GM12878 (cell line): ENCODE measurements around the gene SCLY. TPM values are rescaled to one million over a fixed set of nuclear protein-coding genes. Genes with fewer than 3 reads are reported as not detected.

Experiments
- ATAC-seq: fragments of 200-7000 bp; cut with Tn5 transposase; 3 replicates; pipeline ENCODE4 v1.9.1; 2020; ENCODE audit warnings: mild to moderate bottlenecking, moderate library complexity
- BruUV-seq: library from RNA; stranded (reverse); fragments of 400-500 nt; replicated peaks from 2 replicates; lab custom pipeline; 2021; lab: Mats Ljungman, UMichigan
- CTCF ChIA-PET: fragments of 300-600 bp; sonication (Branson Sonifier 250); formaldehyde crosslinking; extraction: SDS; loops from one replicate; lab custom pipeline; 2021; ENCODE audit warnings: inconsistent platforms; lab: Yijun Ruan, JAX
- POLR2A ChIA-PET: fragments of 350-600 bp; formaldehyde crosslinking; extraction: SDS; loops from one replicate; lab custom pipeline; 2021; ENCODE audit warnings: inconsistent platforms; lab: Charles Lee
- RAD21 ChIA-PET: fragments of 300-600 bp; sonication (Branson Sonifier 250); formaldehyde crosslinking; loops from one replicate; lab custom pipeline; 2023; ENCODE audit warnings: antibody characterized with exemption; ENCODE audit not compliant: unreplicated experiment; lab: Charles Lee
- SMC1A ChIA-PET: fragments of 300-600 bp; sonication (Branson Sonifier 250); formaldehyde crosslinking; loops from one replicate; lab custom pipeline; 2023; ENCODE audit not compliant: unreplicated experiment, uncharacterized antibody; lab: Charles Lee
- DNase-seq: peaks from one replicate; pipeline ENCODE4 v3.0.0-alpha.2; 2011; ENCODE audit warnings: low read depth, low spot score
- FAIRE-seq: peaks from 3 replicates; lab custom pipeline; 2011; peaks lifted over from hg19 to GRCh38; lab: Jason Lieb, UNC
- H2AFZ ChIP-seq: 2 replicates; pipeline ENCODE4 v1.6.0; 2011; ENCODE audit warnings: low read depth, low read length, control low read depth; ENCODE audit not compliant: control insufficient read depth
- H3K27ac ChIP-seq: 2 replicates; pipeline ENCODE4 v1.5.1; 2011; ENCODE audit warnings: control low read depth; ENCODE audit not compliant: control insufficient read depth, insufficient read depth
- H3K27me3 ChIP-seq, 2 experiments: replicated peaks in 1 of 2; 2 replicates each; pipeline versions ENCODE4 v1.6.0 to v1.6.1; 2011; ENCODE audit warnings: low read length in 1 of 2; ENCODE audit not compliant: control insufficient read depth in 2 of 2, insufficient read depth in 2 of 2
- H3K36me3 ChIP-seq, 2 experiments: 2 replicates each; pipeline ENCODE4 v1.5.1; 2011; ENCODE audit warnings: low read length in 1 of 2; ENCODE audit not compliant: control insufficient read depth in 2 of 2, insufficient read depth in 2 of 2
- H3K4me1 ChIP-seq: 2 replicates; pipeline ENCODE4 v1.6.1; 2011; ENCODE audit warnings: mild to moderate bottlenecking, low read length, moderate library complexity, mixed read lengths; ENCODE audit not compliant: control insufficient read depth, insufficient read depth
- H3K4me2 ChIP-seq: 2 replicates; pipeline ENCODE4 v1.6.0; 2011; ENCODE audit warnings: control low read depth; ENCODE audit not compliant: control insufficient read depth, insufficient read depth
- H3K4me3 ChIP-seq: fragments of 200-600 bp; sonication (generic); 2 replicates; pipeline ENCODE4 v1.5.1; 2016
- H3K79me2 ChIP-seq: 2 replicates; pipeline ENCODE4 v1.6.0; 2011; ENCODE audit warnings: low read length; ENCODE audit not compliant: control insufficient read depth, insufficient read depth
- H3K9ac ChIP-seq: 2 replicates; pipeline ENCODE4 v1.8.0; 2011; ENCODE audit warnings: low read length, control low read depth, mixed read lengths; ENCODE audit not compliant: control insufficient read depth, insufficient read depth
- H3K9me3 ChIP-seq: replicated peaks from 3 replicates; pipeline ENCODE4 v1.5.1; 2011; ENCODE audit warnings: mild to moderate bottlenecking, low read length; ENCODE audit not compliant: control insufficient read depth, insufficient read depth
- H4K20me1 ChIP-seq: 2 replicates; pipeline ENCODE4 v1.6.0; 2011; ENCODE audit not compliant: control insufficient read depth, insufficient read depth
- IKZF1 ChIP-seq: fragments of 450-650 bp; conservative IDR thresholded peaks from 2 replicates; pipeline ENCODE4 v1.6.1; 2017; ENCODE audit warnings: antibody characterized with exemption, mild to moderate bottlenecking
- IRF4 ChIP-seq: IDR thresholded peaks from 2 replicates; pipeline ENCODE4 v1.6.1; 2011; ENCODE audit warnings: low read depth, low read length
- MEF2B ChIP-seq: fragments of 450-650 bp; IDR thresholded peaks from 2 replicates; pipeline ENCODE4 v1.6.1; 2018; ENCODE audit warnings: mild to moderate bottlenecking, moderate library complexity; ENCODE audit not compliant: partially characterized antibody, poor library complexity, severe bottlenecking
- NRF1 ChIP-seq: conservative IDR thresholded peaks from 2 replicates; pipeline ENCODE4 v1.6.1; 2011; ENCODE audit warnings: mild to moderate bottlenecking, low read depth, low read length, improper control_type of control experiment
- SMARCA5 ChIP-seq: fragments of 450-650 bp; IDR thresholded peaks from 2 replicates; pipeline ENCODE4 v1.6.1; 2017; ENCODE audit warnings: mild to moderate bottlenecking
- SREBF1 ChIP-seq: IDR thresholded peaks from 2 replicates; pipeline ENCODE4 v1.6.1; 2012; ENCODE audit warnings: mild to moderate bottlenecking, low read length
- STAT3 ChIP-seq: IDR thresholded peaks from 2 replicates; pipeline ENCODE4 v1.6.1; 2011; ENCODE audit warnings: low read depth, low read length, improper control_type of control experiment
- ZBTB11 ChIP-seq: fragments of 450-650 bp; formaldehyde crosslinking; IDR thresholded peaks from 2 replicates; pipeline ENCODE4 v1.5.0; 2022; ENCODE audit warnings: mild to moderate bottlenecking, missing genetic modification characterization
- WGBS: methylation state at CpG from one replicate; pipeline ENCODE4 v1.1.6; 2016; ENCODE audit warnings: low lambda C conversion rate; ENCODE audit not compliant: insufficient replicate concordance, insufficient coverage; ENCODE audit errors: missing lambda C conversion rate; 5-methylcytosine and 5-hydroxymethylcytosine counted together
- in situ Hi-C: fragments of 300-500 bp; cut with MboI; formaldehyde crosslinking; loops from 9 replicates; pipeline ENCODE4 v1.14.3; 2018; ENCODE audit warnings: mixed read lengths
- intact Hi-C: fragments of 100-400 bp; cut with micrococcal nuclease; formaldehyde crosslinking; loops from one replicate; pipeline ENCODE4 v1.14.2; 2022; ENCODE audit not compliant: unreplicated experiment
- polyA plus RNA-seq, 11 experiments: library from polyadenylated mRNA; depleted of rRNA in 4 of 11; unstranded in 6 of 11; stranded (reverse) in 5 of 11; fragments of >200 nt; fragmentation: Nextera tagmentation in 4 of 11; fragmentation: Illumina TruSeq in 1 of 11; extraction: Ambion mirVana in 4 of 11; extraction: Trizol in 1 of 11; gene quantifications; 1 replicate in 1 of 11; 2 replicates in 10 of 11; pipeline versions ENCODE4 v1.2.1 to v1.2.3, GENCODE V29; 2011 to 2016; ENCODE audit warnings: inconsistent platforms in 2 of 11, missing spikeins in 2 of 11, low read depth in 1 of 11
- total RNA-seq, 4 experiments: library from RNA; depleted of rRNA in 3 of 4; stranded (reverse); fragments of >200 nt in 3 of 4; fragmentation: Illumina TruSeq in 1 of 4; extraction: Trizol in 1 of 4; gene quantifications; 2 replicates each; pipeline versions ENCODE4 v1.2.1 to v1.2.3, GENCODE V29; 2013 to 2021
- TF ChIP-seq, protein P1 (sequence below): fragments of 450-650 bp; IDR thresholded peaks from 2 replicates; pipeline ENCODE4 v1.6.1; 2018; ENCODE audit warnings: borderline replicate concordance, mild to moderate bottlenecking; ENCODE audit not compliant: partially characterized antibody
- TF ChIP-seq, protein P2 (sequence below): fragments of 450-650 bp; IDR thresholded peaks from 2 replicates; pipeline ENCODE4 v1.6.1; 2014; ENCODE audit warnings: mild to moderate bottlenecking

The SCLY gene
- total and polyA plus RNA-seq, 10 of the 15 experiments (the other 5 are each of a cell fraction or from before 2014, with no cell fraction given), result 3.3 to 49.1 (median 32.3) TPM

GRCh38 chr2:238133499-238134392, 72.9 kb downstream of the SCLY start (continued):
- TF ChIP-seq, protein P1, sequence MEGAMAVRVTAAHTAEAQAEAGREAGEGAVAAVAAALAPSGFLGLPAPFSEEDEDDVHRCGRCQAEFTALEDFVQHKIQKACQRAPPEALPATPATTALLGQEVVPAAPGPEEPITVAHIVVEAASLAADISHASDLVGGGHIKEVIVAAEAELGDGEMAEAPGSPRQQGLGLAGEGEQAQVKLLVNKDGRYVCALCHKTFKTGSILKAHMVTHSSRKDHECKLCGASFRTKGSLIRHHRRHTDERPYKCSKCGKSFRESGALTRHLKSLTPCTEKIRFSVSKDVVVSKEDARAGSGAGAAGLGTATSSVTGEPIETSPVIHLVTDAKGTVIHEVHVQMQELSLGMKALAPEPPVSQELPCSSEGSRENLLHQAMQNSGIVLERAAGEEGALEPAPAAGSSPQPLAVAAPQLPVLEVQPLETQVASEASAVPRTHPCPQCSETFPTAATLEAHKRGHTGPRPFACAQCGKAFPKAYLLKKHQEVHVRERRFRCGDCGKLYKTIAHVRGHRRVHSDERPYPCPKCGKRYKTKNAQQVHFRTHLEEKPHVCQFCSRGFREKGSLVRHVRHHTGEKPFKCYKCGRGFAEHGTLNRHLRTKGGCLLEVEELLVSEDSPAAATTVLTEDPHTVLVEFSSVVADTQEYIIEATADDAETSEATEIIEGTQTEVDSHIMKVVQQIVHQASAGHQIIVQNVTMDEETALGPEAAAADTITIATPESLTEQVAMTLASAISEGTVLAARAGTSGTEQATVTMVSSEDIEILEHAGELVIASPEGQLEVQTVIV, result no peak
- TF ChIP-seq MEF2B (no peak), IRF4 (no peak)
- TF ChIP-seq, all 136 proteins: peak for 0

DNA sequence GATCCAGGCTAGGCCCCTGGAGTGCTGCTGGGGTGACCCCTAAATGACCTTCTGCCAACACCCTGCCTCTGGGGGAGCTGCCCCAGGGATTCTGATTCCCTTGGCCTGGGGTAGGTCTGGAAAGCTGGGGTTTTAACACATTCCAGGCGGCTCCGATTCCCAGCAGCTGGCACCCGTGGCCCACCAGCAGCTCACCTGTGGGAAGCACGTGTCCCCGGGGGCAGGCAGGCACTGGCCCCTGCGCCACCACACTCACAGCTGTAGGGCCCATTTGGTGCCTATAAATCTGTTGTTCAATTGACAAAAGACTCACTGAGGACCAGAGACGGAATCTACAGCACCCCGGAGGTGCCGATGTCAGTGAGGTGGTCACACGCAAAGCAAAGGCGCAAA, 73.6 kb downstream of the SCLY start:
- RAD21 ChIA-PET, result interaction anchor here (0.7 to 1.0 kb wide), 2 partner anchors 57 to 126 kb away, joined by 3 to 4 read pairs; no protein-coding TSS in a partner anchor
- Histone ChIP-seq H2AFZ (no peak overlapping the region), H3K4me2 (no peak overlapping the region)
- SMC1A ChIA-PET, result no interaction called here
- no peak for TF ChIP-seq NRF1
- TF ChIP-seq IKZF1, result no peak
- TF ChIP-seq SMARCA5, result no peak
- TF ChIP-seq, protein P2, sequence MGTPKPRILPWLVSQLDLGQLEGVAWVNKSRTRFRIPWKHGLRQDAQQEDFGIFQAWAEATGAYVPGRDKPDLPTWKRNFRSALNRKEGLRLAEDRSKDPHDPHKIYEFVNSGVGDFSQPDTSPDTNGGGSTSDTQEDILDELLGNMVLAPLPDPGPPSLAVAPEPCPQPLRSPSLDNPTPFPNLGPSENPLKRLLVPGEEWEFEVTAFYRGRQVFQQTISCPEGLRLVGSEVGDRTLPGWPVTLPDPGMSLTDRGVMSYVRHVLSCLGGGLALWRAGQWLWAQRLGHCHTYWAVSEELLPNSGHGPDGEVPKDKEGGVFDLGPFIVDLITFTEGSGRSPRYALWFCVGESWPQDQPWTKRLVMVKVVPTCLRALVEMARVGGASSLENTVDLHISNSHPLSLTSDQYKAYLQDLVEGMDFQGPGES, result no peak
- TF ChIP-seq SREBF1, result no peak
- TF ChIP-seq IRF4, result no peak
- TF ChIP-seq ZBTB11 (CRISPR knock-in tag), result no peak
- no peak for TF ChIP-seq STAT3
- TF ChIP-seq, all 136 proteins: peak for 0
- WGBS, result 58% methylated on average over 11 of the region's 11 CpGs
- Histone ChIP-seq H3K9ac (no peak overlapping the region), H3K27me3 (no peaks in the 10 kb centered on the region), H4K20me1 (no peaks in the 10 kb centered on the region), H3K4me3 (no peak overlapping the region), H3K4me1 (peaks cover 4% of the 10 kb centered on the region; the same call in 1 of the 2 replicates), H3K79me2 (no peaks in the 10 kb centered on the region), H3K27ac (no peak overlapping the region), H3K9me3 (no peaks in the 10 kb centered on the region), H3K36me3 (no peaks in the 10 kb centered on the region)
- DNase-seq (no peak), FAIRE-seq (no peak), ATAC-seq (no peak)
- CTCF ChIA-PET, result interaction anchor here (1.4 to 2.0 kb wide), 2 partner anchors 25 to 129 kb away, joined by 3 to 5 read pairs; no protein-coding TSS in a partner anchor
- no TSS peak for BruUV-seq
- in situ Hi-C loops (no loop called here), intact Hi-C loops (no loop called here)
- POLR2A ChIA-PET, result no interaction called here
